GM19240 (cell line): Measurements from ENCODE around the gene RPRD1B.
"Not testable (repeated sequence)": the region's sequence is repeated elsewhere in the genome, so short reads cannot be mapped to it uniquely, and the experiment has no call there.

Experiments
- DNase-seq: peaks from one replicate; pipeline ENCODE4 v3.0.0; 2011; ENCODE audit warnings: low spot score; ENCODE audit not compliant: insufficient read length

RPRD1B gene

GRCh38 chr20:38073307-38074071, 39.9 kb downstream of the RPRD1B start:
- DNase-seq, result no peak

- no peak for DNase-seq
Observed at GRCh38 chr20:38075161-38075998, 41.8 kb downstream of the RPRD1B start.

GRCh38 chr20:38076548-38076947, 43.0 kb downstream of the RPRD1B start:
- no peak for DNase-seq

- no peak for DNase-seq
Observed at GRCh38 chr20:38078084-38078483, 44.5 kb downstream of the RPRD1B start.

GRCh38 chr20:38079353-38079752, 45.8 kb downstream of the RPRD1B start:
- no peak for DNase-seq

GRCh38 chr20:38081575-38081974, 48.0 kb downstream of the RPRD1B start:
- no peak for DNase-seq

- no peak for DNase-seq
Observed at GRCh38 chr20:38082894-38083293, 49.3 kb downstream of the RPRD1B start.

- no peak for DNase-seq
Observed at GRCh38 chr20:38083338-38084048, 49.9 kb downstream of the RPRD1B start.

GRCh38 chr20:38084425-38084951, 50.9 kb downstream of the RPRD1B start:
- DNase-seq, result no peak

- DNase-seq, result no peak
Observed at GRCh38 chr20:38085026-38085425, 51.5 kb downstream of the RPRD1B start.

GRCh38 chr20:38089500-38089899, 56.0 kb downstream of the RPRD1B start:
- no peak for DNase-seq

- DNase-seq, result no peak
Observed at GRCh38 chr20:38090061-38090460, 56.5 kb downstream of the RPRD1B start.

- DNase-seq, result no peak
Observed at GRCh38 chr20:38091441-38092216, 58.1 kb downstream of the RPRD1B start.

GRCh38 chr20:38092260-38092857, 58.8 kb downstream of the RPRD1B start:
- DNase-seq, result no peak

- DNase-seq, result no peak
Observed at GRCh38 chr20:38092915-38093314, 59.4 kb downstream of the RPRD1B start.

GRCh38 chr20:38093641-38094077, 60.1 kb downstream of the RPRD1B start:
- DNase-seq, result no peak

- peak; percentile 50 for DNase-seq
Observed at GRCh38 chr20:38094373-38094891, 60.9 kb downstream of the RPRD1B start.

- DNase-seq, result no peak
Observed at GRCh38 chr20:38095017-38095686, 61.6 kb downstream of the RPRD1B start.

- no peak for DNase-seq
Observed at GRCh38 chr20:38098952-38099351, 65.4 kb downstream of the RPRD1B start.

GRCh38 chr20:38102206-38102605, 68.7 kb downstream of the RPRD1B start:
- DNase-seq, result not testable (repeated sequence)
